K562 (cell line): ENCODE results near the gene ANKS1A.

ENCODE experiments used
- FOXJ3 ChIP-seq: sonication (generic); formaldehyde crosslinking; IDR thresholded peaks from 2 replicates; pipeline ENCODE4 v1.4.0; 2020; ENCODE audit warnings: mild to moderate bottlenecking, missing genetic modification reagents
- KDM4B ChIP-seq, 2 experiments: fragments of 450-650 bp in 1 of 2; sonication (generic) in 1 of 2; IDR thresholded peaks; 2 replicates each; pipeline ENCODE4 v1.6.1; 2016 to 2017; ENCODE audit warnings: borderline replicate concordance in 2 of 2, antibody characterized with exemption in 1 of 2, low read depth in 1 of 2, mild to moderate bottlenecking in 1 of 2
- KDM5B ChIP-seq: fragments of 200-600 bp; sonication (generic); IDR thresholded peaks from 2 replicates; pipeline ENCODE4 v1.6.1; 2012; ENCODE audit warnings: low read depth, mild to moderate bottlenecking, moderate library complexity, low read length, control low read depth, inconsistent platforms; ENCODE audit not compliant: insufficient replicate concordance
- KLF1 ChIP-seq: fragments of 450-650 bp; IDR thresholded peaks from 2 replicates; pipeline ENCODE4 v1.6.1; 2016; ENCODE audit warnings: missing genetic modification characterization, missing compliant biosample characterization
- MXI1 ChIP-seq: IDR thresholded peaks from 2 replicates; pipeline ENCODE4 v1.6.1; 2011; ENCODE audit warnings: low read depth, mild to moderate bottlenecking, improper control_type of control experiment, low read length
- NFIC ChIP-seq: fragments of 450-650 bp; IDR thresholded peaks from 2 replicates; pipeline ENCODE4 v1.6.1; 2017; ENCODE audit warnings: mild to moderate bottlenecking, inconsistent platforms
- NR2F6 ChIP-seq: fragments of 450-650 bp; formaldehyde crosslinking; IDR thresholded peaks from 2 replicates; pipeline ENCODE4 v1.4.0; 2020; ENCODE audit warnings: mild to moderate bottlenecking
- SNRNP70 ChIP-seq: fragments of 200-400 bp; formaldehyde crosslinking; optimal IDR thresholded peaks from 2 replicates; pipeline ENCODE3; 2017; ENCODE audit warnings: low read depth, low read length
- ZNF274 ChIP-seq: IDR thresholded peaks from 2 replicates; pipeline ENCODE4 v1.6.1; 2011; ENCODE audit warnings: low read depth, mild to moderate bottlenecking, low read length, moderate library complexity, borderline replicate concordance
- TF ChIP-seq, protein P1 (sequence below): sonication (generic); formaldehyde crosslinking; IDR thresholded peaks from 2 replicates; pipeline ENCODE4 v1.8.0; 2022; ENCODE audit warnings: missing genetic modification reagents, mild to moderate bottlenecking, borderline replicate concordance
- TF ChIP-seq, protein P2 (sequence below), 2 experiments: fragments of 450-650 bp in 1 of 2; sonication (generic) in 1 of 2; formaldehyde crosslinking in 1 of 2; IDR thresholded peaks; 2 replicates each; pipeline versions ENCODE4 v1.7.1 to v1.9.0; 2016 to 2022; ENCODE audit warnings: inconsistent platforms in 1 of 2, mild to moderate bottlenecking in 1 of 2, missing genetic modification reagents in 1 of 2
- TF ChIP-seq, protein P3 (sequence below), 3 experiments: IDR thresholded peaks in 2 of 3; conservative IDR thresholded peaks in 1 of 3; 2 replicates each; pipeline ENCODE4 v1.5.1; 2011 to 2012; ENCODE audit warnings: low read length in 3 of 3, mild to moderate bottlenecking in 3 of 3, control low read depth in 2 of 3, improper control_type of control experiment in 1 of 3, inconsistent platforms in 1 of 3, low read depth in 1 of 3, mixed read lengths in 1 of 3, moderate library complexity in 1 of 3; ENCODE audit not compliant: insufficient read depth in 2 of 3
- TF ChIP-seq, protein P4 (sequence below): sonication (generic); formaldehyde crosslinking; IDR thresholded peaks from 2 replicates; pipeline ENCODE4 v1.8.0; 2023; ENCODE audit warnings: missing genetic modification reagents, mild to moderate bottlenecking, borderline replicate concordance

DNA sequence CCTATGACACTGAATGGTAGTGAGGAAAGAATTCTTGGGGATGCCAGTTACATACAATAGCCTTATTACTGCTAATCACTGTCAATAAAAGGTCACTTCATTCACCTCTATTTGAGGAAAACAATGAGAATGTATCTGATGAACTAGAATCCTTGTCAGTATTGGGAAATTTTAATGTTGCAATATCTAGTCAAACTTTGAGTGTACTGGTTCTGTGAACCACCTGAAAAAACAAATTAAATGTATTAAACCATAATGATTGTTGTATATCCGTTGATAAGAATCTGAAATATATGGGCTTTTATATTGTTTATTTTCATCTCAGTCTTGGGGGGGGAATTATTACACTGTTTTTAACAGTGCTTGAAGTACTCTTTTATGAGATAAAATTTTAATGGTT, 11.8 kb upstream of the ANKS1A start:
- TF ChIP-seq KDM4B (IDR thresholded peaks at IDR 0.05; ENCODE audit: borderline replicate concordance in 2 of 2, low read depth in 1 of 2): no peak
- TF ChIP-seq NFIC: no peak
- no peak for TF ChIP-seq MXI1
- TF ChIP-seq, protein P1, sequence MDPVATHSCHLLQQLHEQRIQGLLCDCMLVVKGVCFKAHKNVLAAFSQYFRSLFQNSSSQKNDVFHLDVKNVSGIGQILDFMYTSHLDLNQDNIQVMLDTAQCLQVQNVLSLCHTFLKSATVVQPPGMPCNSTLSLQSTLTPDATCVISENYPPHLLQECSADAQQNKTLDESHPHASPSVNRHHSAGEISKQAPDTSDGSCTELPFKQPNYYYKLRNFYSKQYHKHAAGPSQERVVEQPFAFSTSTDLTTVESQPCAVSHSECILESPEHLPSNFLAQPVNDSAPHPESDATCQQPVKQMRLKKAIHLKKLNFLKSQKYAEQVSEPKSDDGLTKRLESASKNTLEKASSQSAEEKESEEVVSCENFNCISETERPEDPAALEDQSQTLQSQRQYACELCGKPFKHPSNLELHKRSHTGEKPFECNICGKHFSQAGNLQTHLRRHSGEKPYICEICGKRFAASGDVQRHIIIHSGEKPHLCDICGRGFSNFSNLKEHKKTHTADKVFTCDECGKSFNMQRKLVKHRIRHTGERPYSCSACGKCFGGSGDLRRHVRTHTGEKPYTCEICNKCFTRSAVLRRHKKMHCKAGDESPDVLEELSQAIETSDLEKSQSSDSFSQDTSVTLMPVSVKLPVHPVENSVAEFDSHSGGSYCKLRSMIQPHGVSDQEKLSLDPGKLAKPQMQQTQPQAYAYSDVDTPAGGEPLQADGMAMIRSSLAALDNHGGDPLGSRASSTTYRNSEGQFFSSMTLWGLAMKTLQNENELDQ (CRISPR knock-in tag): no peak
- TF ChIP-seq, protein P2, sequence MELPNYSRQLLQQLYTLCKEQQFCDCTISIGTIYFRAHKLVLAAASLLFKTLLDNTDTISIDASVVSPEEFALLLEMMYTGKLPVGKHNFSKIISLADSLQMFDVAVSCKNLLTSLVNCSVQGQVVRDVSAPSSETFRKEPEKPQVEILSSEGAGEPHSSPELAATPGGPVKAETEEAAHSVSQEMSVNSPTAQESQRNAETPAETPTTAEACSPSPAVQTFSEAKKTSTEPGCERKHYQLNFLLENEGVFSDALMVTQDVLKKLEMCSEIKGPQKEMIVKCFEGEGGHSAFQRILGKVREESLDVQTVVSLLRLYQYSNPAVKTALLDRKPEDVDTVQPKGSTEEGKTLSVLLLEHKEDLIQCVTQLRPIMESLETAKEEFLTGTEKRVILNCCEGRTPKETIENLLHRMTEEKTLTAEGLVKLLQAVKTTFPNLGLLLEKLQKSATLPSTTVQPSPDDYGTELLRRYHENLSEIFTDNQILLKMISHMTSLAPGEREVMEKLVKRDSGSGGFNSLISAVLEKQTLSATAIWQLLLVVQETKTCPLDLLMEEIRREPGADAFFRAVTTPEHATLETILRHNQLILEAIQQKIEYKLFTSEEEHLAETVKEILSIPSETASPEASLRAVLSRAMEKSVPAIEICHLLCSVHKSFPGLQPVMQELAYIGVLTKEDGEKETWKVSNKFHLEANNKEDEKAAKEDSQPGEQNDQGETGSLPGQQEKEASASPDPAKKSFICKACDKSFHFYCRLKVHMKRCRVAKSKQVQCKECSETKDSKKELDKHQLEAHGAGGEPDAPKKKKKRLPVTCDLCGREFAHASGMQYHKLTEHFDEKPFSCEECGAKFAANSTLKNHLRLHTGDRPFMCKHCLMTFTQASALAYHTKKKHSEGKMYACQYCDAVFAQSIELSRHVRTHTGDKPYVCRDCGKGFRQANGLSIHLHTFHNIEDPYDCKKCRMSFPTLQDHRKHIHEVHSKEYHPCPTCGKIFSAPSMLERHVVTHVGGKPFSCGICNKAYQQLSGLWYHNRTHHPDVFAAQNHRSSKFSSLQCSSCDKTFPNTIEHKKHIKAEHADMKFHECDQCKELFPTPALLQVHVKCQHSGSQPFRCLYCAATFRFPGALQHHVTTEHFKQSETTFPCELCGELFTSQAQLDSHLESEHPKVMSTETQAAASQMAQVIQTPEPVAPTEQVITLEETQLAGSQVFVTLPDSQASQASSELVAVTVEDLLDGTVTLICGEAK (IDR thresholded peaks at IDR 0.05): no peak
- TF ChIP-seq, protein P2 (CRISPR knock-in tag; IDR thresholded peaks at IDR 0.05): no peak
- TF ChIP-seq FOXJ3 (CRISPR knock-in tag): no peak
- TF ChIP-seq ZNF274: no peak
- no peak for TF ChIP-seq KLF1 (tag)
- no peak for TF ChIP-seq KDM5B
- TF ChIP-seq, protein P3, sequence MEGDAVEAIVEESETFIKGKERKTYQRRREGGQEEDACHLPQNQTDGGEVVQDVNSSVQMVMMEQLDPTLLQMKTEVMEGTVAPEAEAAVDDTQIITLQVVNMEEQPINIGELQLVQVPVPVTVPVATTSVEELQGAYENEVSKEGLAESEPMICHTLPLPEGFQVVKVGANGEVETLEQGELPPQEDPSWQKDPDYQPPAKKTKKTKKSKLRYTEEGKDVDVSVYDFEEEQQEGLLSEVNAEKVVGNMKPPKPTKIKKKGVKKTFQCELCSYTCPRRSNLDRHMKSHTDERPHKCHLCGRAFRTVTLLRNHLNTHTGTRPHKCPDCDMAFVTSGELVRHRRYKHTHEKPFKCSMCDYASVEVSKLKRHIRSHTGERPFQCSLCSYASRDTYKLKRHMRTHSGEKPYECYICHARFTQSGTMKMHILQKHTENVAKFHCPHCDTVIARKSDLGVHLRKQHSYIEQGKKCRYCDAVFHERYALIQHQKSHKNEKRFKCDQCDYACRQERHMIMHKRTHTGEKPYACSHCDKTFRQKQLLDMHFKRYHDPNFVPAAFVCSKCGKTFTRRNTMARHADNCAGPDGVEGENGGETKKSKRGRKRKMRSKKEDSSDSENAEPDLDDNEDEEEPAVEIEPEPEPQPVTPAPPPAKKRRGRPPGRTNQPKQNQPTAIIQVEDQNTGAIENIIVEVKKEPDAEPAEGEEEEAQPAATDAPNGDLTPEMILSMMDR (IDR thresholded peaks at IDR 0.05 in 2 of 3, conservative IDR thresholded peaks at IDR 0.05 in 1 of 3; ENCODE audit: insufficient read depth in 2 of 3, low read depth in 1 of 3, low read length in 3 of 3): no peak
- TF ChIP-seq, protein P4, sequence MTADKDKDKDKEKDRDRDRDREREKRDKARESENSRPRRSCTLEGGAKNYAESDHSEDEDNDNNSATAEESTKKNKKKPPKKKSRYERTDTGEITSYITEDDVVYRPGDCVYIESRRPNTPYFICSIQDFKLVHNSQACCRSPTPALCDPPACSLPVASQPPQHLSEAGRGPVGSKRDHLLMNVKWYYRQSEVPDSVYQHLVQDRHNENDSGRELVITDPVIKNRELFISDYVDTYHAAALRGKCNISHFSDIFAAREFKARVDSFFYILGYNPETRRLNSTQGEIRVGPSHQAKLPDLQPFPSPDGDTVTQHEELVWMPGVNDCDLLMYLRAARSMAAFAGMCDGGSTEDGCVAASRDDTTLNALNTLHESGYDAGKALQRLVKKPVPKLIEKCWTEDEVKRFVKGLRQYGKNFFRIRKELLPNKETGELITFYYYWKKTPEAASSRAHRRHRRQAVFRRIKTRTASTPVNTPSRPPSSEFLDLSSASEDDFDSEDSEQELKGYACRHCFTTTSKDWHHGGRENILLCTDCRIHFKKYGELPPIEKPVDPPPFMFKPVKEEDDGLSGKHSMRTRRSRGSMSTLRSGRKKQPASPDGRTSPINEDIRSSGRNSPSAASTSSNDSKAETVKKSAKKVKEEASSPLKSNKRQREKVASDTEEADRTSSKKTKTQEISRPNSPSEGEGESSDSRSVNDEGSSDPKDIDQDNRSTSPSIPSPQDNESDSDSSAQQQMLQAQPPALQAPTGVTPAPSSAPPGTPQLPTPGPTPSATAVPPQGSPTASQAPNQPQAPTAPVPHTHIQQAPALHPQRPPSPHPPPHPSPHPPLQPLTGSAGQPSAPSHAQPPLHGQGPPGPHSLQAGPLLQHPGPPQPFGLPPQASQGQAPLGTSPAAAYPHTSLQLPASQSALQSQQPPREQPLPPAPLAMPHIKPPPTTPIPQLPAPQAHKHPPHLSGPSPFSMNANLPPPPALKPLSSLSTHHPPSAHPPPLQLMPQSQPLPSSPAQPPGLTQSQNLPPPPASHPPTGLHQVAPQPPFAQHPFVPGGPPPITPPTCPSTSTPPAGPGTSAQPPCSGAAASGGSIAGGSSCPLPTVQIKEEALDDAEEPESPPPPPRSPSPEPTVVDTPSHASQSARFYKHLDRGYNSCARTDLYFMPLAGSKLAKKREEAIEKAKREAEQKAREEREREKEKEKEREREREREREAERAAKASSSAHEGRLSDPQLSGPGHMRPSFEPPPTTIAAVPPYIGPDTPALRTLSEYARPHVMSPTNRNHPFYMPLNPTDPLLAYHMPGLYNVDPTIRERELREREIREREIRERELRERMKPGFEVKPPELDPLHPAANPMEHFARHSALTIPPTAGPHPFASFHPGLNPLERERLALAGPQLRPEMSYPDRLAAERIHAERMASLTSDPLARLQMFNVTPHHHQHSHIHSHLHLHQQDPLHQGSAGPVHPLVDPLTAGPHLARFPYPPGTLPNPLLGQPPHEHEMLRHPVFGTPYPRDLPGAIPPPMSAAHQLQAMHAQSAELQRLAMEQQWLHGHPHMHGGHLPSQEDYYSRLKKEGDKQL: no peak
- TF ChIP-seq NR2F6 (CRISPR knock-in tag): no peak
- no peak for TF ChIP-seq SNRNP70
